Mesothelial cell of epicardium (in vitro differentiated cells): ENCODE data around the gene GARNL3. TPM values are rescaled to one million over a fixed set of nuclear protein-coding genes. Genes with fewer than 3 reads are reported as not detected.

ENCODE experiments used
- DNase-seq, 2 experiments: peaks; one replicate each; pipeline ENCODE4 v3.0.0; 2021; ENCODE audit warnings: low spot score in 2 of 2; ENCODE audit not compliant: unreplicated experiment in 2 of 2
- H3K27ac Mint-ChIP-seq: 2 replicates; pipeline ENCODE4 v1.8.0; 2021; ENCODE audit warnings: mixed read lengths
- H3K27me3 Mint-ChIP-seq: 2 replicates; pipeline ENCODE4 v1.8.0; 2021; ENCODE audit warnings: low read depth, mixed read lengths
- H3K36me3 Mint-ChIP-seq: 2 replicates; pipeline ENCODE4 v1.8.0; 2021; ENCODE audit warnings: mixed read lengths
- H3K4me1 Mint-ChIP-seq: 2 replicates; pipeline ENCODE4 v1.8.0; 2021; ENCODE audit warnings: mixed read lengths
- H3K4me3 Mint-ChIP-seq: 2 replicates; pipeline ENCODE4 v1.8.0; 2021; ENCODE audit warnings: mild to moderate bottlenecking, moderate library complexity, mixed read lengths
- H3K9me3 Mint-ChIP-seq: 2 replicates; pipeline ENCODE4 v1.8.0; 2021; ENCODE audit warnings: mixed read lengths
- CTCF ChIP-seq: fragments of 200-600 bp; sonication (generic); IDR thresholded peaks from one replicate; pipeline ENCODE4 v1.5.0; 2021; ENCODE audit warnings: antibody characterized with exemption; ENCODE audit not compliant: unreplicated experiment
- total RNA-seq: library from RNA; stranded (reverse); gene quantifications from 3 replicates; pipeline ENCODE4 v1.2.1, GENCODE V29; 2021

GARNL3 gene
- total RNA-seq, 1 donor from 2014 or later: 51.5 TPM

GRCh38 chr9:127346584-127346983 is 82.0 kb downstream of the GARNL3 start:
- Mint-ChIP-seq H3K9me3 (no peaks in the 10 kb centered on the region), H3K4me3 (no peak overlapping the region), H3K27me3 (peaks cover 1% of the 10 kb centered on the region), H3K27ac (no peak overlapping the region), H3K36me3 (peaks cover 22% of the 10 kb centered on the region), H3K4me1 (peaks cover 3% of the 10 kb centered on the region)
- TF ChIP-seq CTCF: no peak
- no peak for DNase-seq

- Mint-ChIP-seq H3K36me3 (peaks cover 16% of the 10 kb centered on the region), H3K27me3 (no peaks in the 10 kb centered on the region), H3K4me3 (no peak overlapping the region), H3K27ac (no peak overlapping the region), H3K9me3 (no peaks in the 10 kb centered on the region), H3K4me1 (peaks cover 7% of the 10 kb centered on the region)
- no peak for DNase-seq
- no peak for TF ChIP-seq CTCF
Observed at GRCh38 chr9:127347831-127348776, 83.5 kb downstream of the GARNL3 start.

- peaks cover 11% of the 10 kb centered on the region for H3K4me1 Mint-ChIP-seq
- no peaks in the 10 kb centered on the region for H3K27me3 Mint-ChIP-seq
- DNase-seq: no peak
- peaks cover 8% of the 10 kb centered on the region for H3K36me3 Mint-ChIP-seq
- H3K27ac Mint-ChIP-seq: no peak overlapping the region
- H3K4me3 Mint-ChIP-seq: no peak overlapping the region
- no peaks in the 10 kb centered on the region for H3K9me3 Mint-ChIP-seq
- TF ChIP-seq CTCF: no peak
Observed at GRCh38 chr9:127349483-127350113, 85.0 kb downstream of the GARNL3 start.

GRCh38 chr9:127351182-127352166 is 86.9 kb downstream of the GARNL3 start:
- DNase-seq: no peak
- Mint-ChIP-seq H3K9me3 (no peaks in the 10 kb centered on the region), H3K27me3 (no peaks in the 10 kb centered on the region), H3K27ac (no peak overlapping the region), H3K4me1 (peaks cover 11% of the 10 kb centered on the region), H3K4me3 (no peak overlapping the region), H3K36me3 (peaks cover 19% of the 10 kb centered on the region)
- no peak for TF ChIP-seq CTCF

- no peak for DNase-seq
- no peak for TF ChIP-seq CTCF
- Mint-ChIP-seq H3K4me1 (peaks cover 11% of the 10 kb centered on the region), H3K27me3 (no peaks in the 10 kb centered on the region), H3K36me3 (peaks cover 22% of the 10 kb centered on the region), H3K9me3 (no peaks in the 10 kb centered on the region), H3K27ac (no peak overlapping the region), H3K4me3 (no peak overlapping the region)
Observed at GRCh38 chr9:127353882-127354281, 89.3 kb downstream of the GARNL3 start.
